Naive thymus-derived CD4-positive, alpha-beta T cell (primary cell): ENCODE data around the gene NHLH1. TPM values are rescaled to one million over a fixed set of nuclear protein-coding genes. Genes with fewer than 3 reads are reported as not detected.

Experiments used
- ATAC-seq: fragments of 150-1000 bp; cut with Tn5 transposase; 2 replicates; pipeline ENCODE4 v1.10.0; 2021; ENCODE audit warnings: mild to moderate bottlenecking, moderate library complexity
- CTCF ChIA-PET: fragments of 350-600 bp; sonication (Branson Sonifier 250); formaldehyde crosslinking; loops from one replicate; lab custom pipeline; 2021; ENCODE audit warnings: antibody characterized with exemption; lab: Charles Lee
- POLR2A ChIA-PET: fragments of 350-600 bp; sonication (Branson Sonifier 250); formaldehyde crosslinking; loops from one replicate; lab custom pipeline; 2021; ENCODE audit warnings: antibody characterized with exemption, inconsistent platforms; lab: Charles Lee
- DNase-seq, 9 donors: peaks; one replicate each; pipeline versions ENCODE4 v3.0.0 to v3.0.0-alpha.2; 2020 to 2022; ENCODE audit warnings: mixed read lengths in 1 of 9
- H3K27ac ChIP-seq: one replicate; pipeline ENCODE4 v1.7.0; 2013; ENCODE audit warnings: mild to moderate bottlenecking, low read depth, low read length, moderate library complexity
- H3K27me3 ChIP-seq, 2 donors: one replicate each; pipeline ENCODE4 v1.7.0; 2013; ENCODE audit warnings: low read length in 2 of 2, mild to moderate bottlenecking in 2 of 2, moderate library complexity in 2 of 2; ENCODE audit not compliant: control insufficient read depth in 2 of 2, insufficient read depth in 2 of 2
- H3K36me3 ChIP-seq, 3 experiments: 1 replicate in 2 of 3; 2 replicates in 1 of 3; pipeline ENCODE4 v1.7.0; 2013; ENCODE audit warnings: low read length in 3 of 3, mild to moderate bottlenecking in 3 of 3, moderate library complexity in 1 of 3; ENCODE audit not compliant: insufficient read depth in 3 of 3, control insufficient read depth in 2 of 3
- H3K4me1 ChIP-seq, 2 donors: one replicate each; pipeline ENCODE4 v1.7.0; 2013; ENCODE audit warnings: low read length in 2 of 2, mild to moderate bottlenecking in 2 of 2, moderate library complexity in 1 of 2; ENCODE audit not compliant: control insufficient read depth in 2 of 2, insufficient read depth in 2 of 2
- H3K4me3 ChIP-seq: 2 replicates; pipeline ENCODE4 v1.7.0; 2013; ENCODE audit warnings: mild to moderate bottlenecking, low read length
- H3K9me3 ChIP-seq, 3 experiments: 1 replicate in 2 of 3; 2 replicates in 1 of 3; pipeline ENCODE4 v1.7.0; 2013; ENCODE audit warnings: low read length in 3 of 3; ENCODE audit not compliant: control insufficient read depth in 2 of 3
- H3K27ac Mint-ChIP-seq, 9 donors: one replicate each; pipeline ENCODE4 v1.8.0; 2020 to 2022; ENCODE audit warnings: mixed read lengths in 9 of 9, mild to moderate bottlenecking in 8 of 9, moderate library complexity in 5 of 9, inconsistent platforms in 2 of 9
- H3K27me3 Mint-ChIP-seq, 5 donors: one replicate each; pipeline ENCODE4 v1.8.0; 2021 to 2022; ENCODE audit warnings: mixed read lengths in 5 of 5, mild to moderate bottlenecking in 1 of 5
- H3K36me3 Mint-ChIP-seq, 5 donors: one replicate each; pipeline ENCODE4 v1.8.0; 2020 to 2022; ENCODE audit warnings: mixed read lengths in 5 of 5, mild to moderate bottlenecking in 3 of 5, inconsistent platforms in 1 of 5
- H3K4me1 Mint-ChIP-seq, 7 donors: one replicate each; pipeline ENCODE4 v1.8.0; 2020 to 2022; ENCODE audit warnings: mixed read lengths in 7 of 7, mild to moderate bottlenecking in 3 of 7, inconsistent platforms in 1 of 7
- H3K4me3 Mint-ChIP-seq, 10 donors: one replicate each; pipeline ENCODE4 v1.8.0; 2020 to 2022; ENCODE audit warnings: mild to moderate bottlenecking in 10 of 10, mixed read lengths in 10 of 10, moderate library complexity in 6 of 10, inconsistent platforms in 2 of 10
- H3K9me3 Mint-ChIP-seq, 11 donors: one replicate each; pipeline ENCODE4 v1.8.0; 2020 to 2022; ENCODE audit warnings: mixed read lengths in 11 of 11, mild to moderate bottlenecking in 4 of 11, inconsistent platforms in 1 of 11, moderate library complexity in 1 of 11
- intact Hi-C, 2 donors: fragments of 100-400 bp; cut with micrococcal nuclease; formaldehyde crosslinking; loops; one replicate each; pipeline ENCODE4 v1.15.1; 2023
- polyA plus RNA-seq, 2 donors: library from polyadenylated mRNA; unstranded; fragments of 300-500 nt; fragmentation: Illumina TruSeq; gene quantifications; one replicate each; pipeline ENCODE4 v1.2.3, GENCODE V29; 2021
- total RNA-seq, 6 experiments: library from RNA in 5 of 6; stranded (reverse) in 5 of 6; gene quantifications; 1 replicate in 5 of 6; 2 replicates in 1 of 6; pipeline ENCODE4 v1.2.3 and lab custom pipeline; 2021 to 2026

The NHLH1 gene
- total and polyA plus RNA-seq, 7 experiments from 2014 or later, result 0.11 to 0.58 (median 0.42) TPM; not detected in 2

- Mint-ChIP-seq H3K9me3 (no peaks in the 10 kb centered on the region), H3K4me1 (peaks cover 2 to 12% (median 6%) of the 10 kb centered on the region in 7 donors), H3K36me3 (no peaks in the 10 kb centered on the region), H3K27ac (no peak overlapping the region), H3K4me3 (no peak overlapping the region), H3K27me3 (peaks cover 12 to 57% (median 18%) of the 10 kb centered on the region in 5 donors)
- POLR2A ChIA-PET, result no interaction called here
- CTCF ChIA-PET, result no interaction called here
- no peaks in the 10 kb centered on the region for H3K36me3 ChIP-seq
- H3K27ac ChIP-seq, result no peak overlapping the region
- ATAC-seq (no peak), DNase-seq (no peak)
- no peaks in the 10 kb centered on the region for H3K9me3 ChIP-seq
- no peak overlapping the region for H3K4me3 ChIP-seq
- no peaks in the 10 kb centered on the region for H3K4me1 ChIP-seq
- H3K27me3 ChIP-seq, result no peaks in the 10 kb centered on the region
- intact Hi-C loops, result no loop called here
Measured at GRCh38 chr1:160397651-160398050, 30.8 kb downstream of the NHLH1 start.

- no peak overlapping the region for H3K4me3 ChIP-seq
- H3K27me3 Mint-ChIP-seq, result peaks cover 12 to 65% (median 18%) of the 10 kb centered on the region in 5 donors
- intact Hi-C loops, result no loop called here
- H3K9me3 Mint-ChIP-seq, result no peaks in the 10 kb centered on the region
- ATAC-seq (no peak), DNase-seq (no peak)
- H3K27me3 ChIP-seq, result no peaks in the 10 kb centered on the region
- H3K4me3 Mint-ChIP-seq, result peak overlapping the region in 9 of 10 donors; percentile 10 to 74 (median 51)
- H3K4me1 Mint-ChIP-seq, result peaks cover 2 to 12% (median 6%) of the 10 kb centered on the region in 7 donors
- ChIA-PET POLR2A (interaction anchor here (0.7 kb wide), 1 partner anchor 9 kb away, joined by 4 read pairs; no protein-coding TSS in a partner anchor), CTCF (interaction anchor here (0.6 to 0.7 kb wide), 2 partner anchors 21 to 741 kb away, joined by 3 read pairs; no protein-coding TSS in a partner anchor)
- no peaks in the 10 kb centered on the region for H3K36me3 ChIP-seq
- no peak overlapping the region for H3K27ac Mint-ChIP-seq
- H3K4me1 ChIP-seq, result no peaks in the 10 kb centered on the region
- no peaks in the 10 kb centered on the region for H3K9me3 ChIP-seq
- no peaks in the 10 kb centered on the region for H3K36me3 Mint-ChIP-seq
- no peak overlapping the region for H3K27ac ChIP-seq
Measured at GRCh38 chr1:160398823-160399222, 32.0 kb downstream of the NHLH1 start.

GRCh38 chr1:160399544-160400222 lies 32.8 kb downstream of the NHLH1 start:
- peak overlapping the region in 9 of 10 donors; percentile 45 to 74 (median 67) for H3K4me3 Mint-ChIP-seq
- peaks cover 2 to 12% (median 6%) of the 10 kb centered on the region in 7 donors for H3K4me1 Mint-ChIP-seq
- Histone ChIP-seq H3K9me3 (no peaks in the 10 kb centered on the region), H3K27ac (no peak overlapping the region), H3K4me3 (no peak overlapping the region), H3K27me3 (no peaks in the 10 kb centered on the region), H3K36me3 (no peaks in the 10 kb centered on the region), H3K4me1 (no peaks in the 10 kb centered on the region)
- H3K27ac Mint-ChIP-seq, result no peak overlapping the region
- intact Hi-C loops, result no loop called here
- peaks cover 12 to 64% (median 18%) of the 10 kb centered on the region in 5 donors for H3K27me3 Mint-ChIP-seq
- ChIA-PET POLR2A (no interaction called here), CTCF (no interaction called here)
- ATAC-seq (no peak), DNase-seq (no peak)
- no peaks in the 10 kb centered on the region for H3K36me3 Mint-ChIP-seq
- H3K9me3 Mint-ChIP-seq, result no peaks in the 10 kb centered on the region

GRCh38 chr1:160400223-160400645 lies 33.4 kb downstream of the NHLH1 start, which contains the start of gene VANGL2:
VANGL2 (plus strand) TSS chr1:160400564; CDS start chr1:160415838, 15,274 bp downstream.
- Histone ChIP-seq H3K4me3 (peak within 1 kb of the TSS; percentile 37), H3K27ac (no peak within 1 kb of the TSS), H3K27me3 (no peaks in the 10 kb centered on the region), H3K9me3 (no peaks in the 10 kb centered on the region), H3K36me3 (no peaks in the 10 kb centered on the region), H3K4me1 (no peaks in the 10 kb centered on the region)
- Mint-ChIP-seq H3K36me3 (no peaks in the 10 kb centered on the region), H3K4me1 (peaks cover 2 to 12% (median 6%) of the 10 kb centered on the region in 7 donors), H3K27ac (peak within 1 kb of the TSS in 2 of 9 donors; percentile 3 to 25), H3K27me3 (peaks cover 12 to 63% (median 18%) of the 10 kb centered on the region in 5 donors), H3K9me3 (no peaks in the 10 kb centered on the region), H3K4me3 (peak within 1 kb of the TSS; percentile 10 to 81 (median 72))
- ChIA-PET POLR2A (no interaction called here), CTCF (no interaction called here)
- intact Hi-C loops, result no loop called here
- ATAC-seq (peak; percentile 64), DNase-seq (peak; percentile 11 to 63 (median 37))

- no peaks in the 10 kb centered on the region for H3K4me1 ChIP-seq
- peak; percentile 57 for ATAC-seq
- intact Hi-C loops, result no loop called here
- H3K27me3 Mint-ChIP-seq, result peaks cover 12 to 57% (median 18%) of the 10 kb centered on the region in 5 donors
- POLR2A ChIA-PET, result no interaction called here
- H3K27me3 ChIP-seq, result no peaks in the 10 kb centered on the region
- peak overlapping the region; percentile 37 for H3K4me3 ChIP-seq
- peak overlapping the region in 2 of 9 donors; percentile 3 to 25 for H3K27ac Mint-ChIP-seq
- H3K9me3 ChIP-seq, result no peaks in the 10 kb centered on the region
- H3K4me3 Mint-ChIP-seq, result peak overlapping the region; percentile 10 to 81 (median 72)
- H3K9me3 Mint-ChIP-seq, result no peaks in the 10 kb centered on the region
- peak in 3 of 9 donors; percentile 20 to 26 (median 20) for DNase-seq
- H3K36me3 ChIP-seq, result no peaks in the 10 kb centered on the region
- CTCF ChIA-PET, result interaction anchor here (0.6 kb wide), 1 partner anchor 28 kb away, joined by 3 read pairs; no protein-coding TSS in a partner anchor
- H3K4me1 Mint-ChIP-seq, result peaks cover 2 to 12% (median 6%) of the 10 kb centered on the region in 7 donors
- H3K36me3 Mint-ChIP-seq, result no peaks in the 10 kb centered on the region
- no peak overlapping the region for H3K27ac ChIP-seq
Measured at GRCh38 chr1:160400646-160401486, 34.0 kb downstream of the NHLH1 start.

- ChIA-PET CTCF (interaction anchor here (0.6 kb wide), 1 partner anchor 27 kb away, joined by 3 read pairs; no protein-coding TSS in a partner anchor), POLR2A (no interaction called here)
- Histone ChIP-seq H3K27ac (no peak overlapping the region), H3K9me3 (no peaks in the 10 kb centered on the region), H3K4me1 (no peaks in the 10 kb centered on the region), H3K4me3 (no peak overlapping the region), H3K36me3 (no peaks in the 10 kb centered on the region), H3K27me3 (no peaks in the 10 kb centered on the region)
- no peaks in the 10 kb centered on the region for H3K36me3 Mint-ChIP-seq
- peaks cover 2 to 12% (median 6%) of the 10 kb centered on the region in 7 donors for H3K4me1 Mint-ChIP-seq
- intact Hi-C loops, result no loop called here
- H3K9me3 Mint-ChIP-seq, result no peaks in the 10 kb centered on the region
- DNase-seq (no peak), ATAC-seq (no peak)
- H3K27me3 Mint-ChIP-seq, result peaks cover 12 to 53% (median 18%) of the 10 kb centered on the region in 5 donors
- peak overlapping the region; percentile 10 to 81 (median 72) for H3K4me3 Mint-ChIP-seq
- peak overlapping the region in 3 of 9 donors; percentile 1 to 25 (median 3) for H3K27ac Mint-ChIP-seq
Measured at GRCh38 chr1:160401487-160401805, 34.6 kb downstream of the NHLH1 start.
